NCI-H1436 (cell line): Measurements from ENCODE around the gene PEPD.

Experiments used
- DNase-seq: peaks from one replicate; lab custom pipeline; 2025; lab: John Stamatoyannopoulos, UW

Gene PEPD

GRCh38 chr19:33395561-33396550, 125.7 kb downstream of the PEPD start:
- no peak for DNase-seq

GRCh38 chr19:33394723-33395560, 126.6 kb downstream of the PEPD start:
- DNase-seq, result no peak

GRCh38 chr19:33394006-33394722, 127.4 kb downstream of the PEPD start:
- DNase-seq, result no peak

- no peak for DNase-seq
Measured at GRCh38 chr19:33393286-33394005, 128.1 kb downstream of the PEPD start.

DNA sequence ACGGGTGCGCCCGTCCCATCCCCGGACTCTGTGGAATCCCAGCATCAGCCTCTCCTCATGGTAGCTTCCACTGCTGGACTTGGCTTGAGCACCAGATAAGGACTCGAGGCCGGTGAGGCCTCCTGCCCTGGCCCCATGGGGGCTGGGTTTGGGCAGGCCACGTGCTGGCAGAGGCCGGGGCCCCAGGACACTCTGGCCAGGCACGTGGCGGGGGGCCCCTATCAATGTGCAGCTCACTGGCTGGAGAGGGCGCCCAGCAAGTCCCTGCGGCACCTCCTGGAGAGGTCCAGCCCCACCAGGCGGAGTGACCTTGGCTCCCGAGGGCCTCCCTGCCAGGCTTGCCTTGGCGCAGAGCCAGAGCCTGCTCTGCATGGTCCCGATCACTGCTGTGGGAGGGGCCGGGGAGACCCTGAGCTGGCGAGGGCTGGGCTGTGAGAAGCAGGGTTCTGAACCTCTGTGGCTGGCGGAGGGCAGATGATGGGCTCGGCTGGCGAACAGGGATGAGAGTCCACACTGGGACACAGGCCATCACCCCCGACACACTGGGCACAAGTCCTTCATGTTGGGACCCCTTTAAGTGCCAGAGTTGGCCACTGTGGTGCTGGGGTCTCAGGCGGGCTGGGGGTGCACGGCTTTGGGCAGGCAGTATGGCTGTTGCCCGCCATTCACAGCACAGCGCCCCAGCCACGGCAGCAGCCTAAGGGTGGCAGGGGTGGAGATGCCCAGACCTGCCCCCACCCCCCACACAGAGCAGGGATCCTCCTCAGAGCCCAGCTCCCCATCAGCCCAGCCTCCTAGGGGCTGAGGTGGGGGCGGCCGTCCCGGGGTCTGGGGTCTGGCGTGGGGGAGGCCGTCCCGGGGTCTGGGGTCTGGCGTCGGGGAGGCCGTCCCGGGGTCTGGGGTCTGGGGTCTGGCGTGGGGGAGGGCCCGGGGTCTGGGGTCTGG, 129.0 kb downstream of the PEPD start:
- no peak for DNase-seq

DNA sequence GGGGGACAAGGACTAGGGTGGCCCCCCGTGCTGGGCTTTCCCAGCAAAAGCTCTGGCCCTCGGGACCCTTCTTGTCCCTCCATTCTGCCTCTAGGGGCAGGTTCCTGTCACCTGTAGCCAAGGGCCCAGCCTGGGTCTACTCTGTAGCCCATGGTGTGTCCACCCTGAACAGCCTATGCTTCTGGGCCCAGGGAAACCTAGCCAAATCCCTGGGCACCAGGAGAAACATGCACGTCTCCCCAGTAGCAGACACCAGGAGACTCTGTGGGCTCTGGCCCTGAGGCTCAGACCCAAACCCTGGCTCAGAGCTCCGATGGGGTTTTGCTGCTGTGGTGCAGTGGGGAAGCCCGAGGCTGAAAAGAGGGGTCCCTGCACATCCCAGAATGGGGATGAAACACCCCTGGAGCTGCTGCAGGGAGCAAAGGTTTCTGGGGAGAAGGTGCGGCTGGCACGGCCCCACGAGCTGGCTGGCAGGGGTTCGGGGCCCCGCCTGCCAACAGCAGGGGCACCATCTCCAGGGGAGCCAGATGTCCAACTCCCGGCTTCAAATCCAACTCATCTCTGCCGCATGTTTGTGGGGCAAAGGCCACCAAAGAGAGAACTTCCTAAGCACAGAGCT, 129.9 kb downstream of the PEPD start:
- DNase-seq, result no peak

GRCh38 chr19:33390908-33391630, 130.5 kb downstream of the PEPD start:
- DNase-seq, result no peak

DNA sequence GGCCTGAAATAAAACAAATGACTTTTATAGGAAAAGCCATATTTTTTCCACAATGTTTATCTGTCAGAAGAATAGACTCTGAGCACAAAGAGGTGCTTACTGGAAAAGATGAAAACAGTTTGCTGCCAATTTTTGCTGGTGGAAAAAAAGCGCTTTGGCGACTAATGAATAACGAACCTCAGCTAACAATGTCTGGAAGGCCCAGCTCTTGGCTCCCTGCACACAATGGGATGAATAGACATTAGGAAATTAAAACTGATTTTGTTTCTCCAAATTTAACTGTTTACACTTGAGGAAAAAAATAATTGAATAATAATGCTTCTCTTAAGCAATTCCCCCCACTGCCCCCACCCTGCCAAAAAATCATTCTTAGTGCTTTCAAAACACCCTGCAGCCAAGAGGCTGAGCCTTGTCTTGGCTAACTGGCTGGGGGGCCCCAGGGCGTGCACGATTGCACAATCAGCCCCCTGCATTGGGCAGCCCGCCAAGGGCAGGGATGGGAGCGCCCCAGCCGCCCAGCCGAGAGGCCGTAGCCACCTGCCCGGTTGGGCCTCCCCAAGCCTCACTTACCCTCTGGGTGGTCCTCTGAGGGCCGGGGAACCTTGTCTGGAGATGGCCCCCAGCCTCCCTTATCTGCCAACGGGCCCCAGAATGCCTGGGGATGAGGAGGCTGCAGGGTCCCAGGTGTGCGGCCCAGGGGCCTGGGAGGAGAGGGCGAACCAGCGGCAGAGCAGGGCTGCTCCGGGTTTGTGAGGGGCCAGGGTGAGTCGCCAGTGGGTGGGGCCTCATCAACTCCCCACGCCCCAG, 131.3 kb downstream of the PEPD start:
- no peak for DNase-seq

- DNase-seq, result no peak
Measured at GRCh38 chr19:33389421-33390100, 132.0 kb downstream of the PEPD start.

GRCh38 chr19:33388725-33389420, 132.7 kb downstream of the PEPD start:
- no peak for DNase-seq

DNA sequence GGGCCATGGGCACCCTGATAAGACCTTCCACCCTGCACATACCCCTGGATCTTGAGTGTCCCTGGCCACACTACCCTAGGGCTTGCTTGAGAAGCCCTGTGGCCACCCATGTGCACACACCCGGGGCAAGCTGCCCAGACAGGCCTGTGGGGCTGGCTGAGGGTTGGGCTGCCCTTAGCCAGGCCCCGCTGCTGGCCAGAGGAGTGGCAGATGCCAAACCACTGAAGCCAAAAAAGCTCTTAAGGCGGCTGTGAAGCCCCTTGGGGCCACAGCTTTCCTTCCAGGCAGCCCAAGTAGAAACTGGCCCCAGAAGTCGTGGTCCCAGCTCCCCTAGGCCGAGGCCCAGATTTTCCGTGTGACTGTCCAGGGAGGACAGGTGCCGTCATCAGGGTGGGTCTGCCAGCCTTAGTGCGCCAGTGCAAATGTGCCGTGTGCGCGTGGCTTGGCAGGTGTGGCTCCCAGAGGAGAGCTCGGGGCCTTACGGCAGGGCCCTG, 133.3 kb downstream of the PEPD start:
- no peak for DNase-seq

DNA sequence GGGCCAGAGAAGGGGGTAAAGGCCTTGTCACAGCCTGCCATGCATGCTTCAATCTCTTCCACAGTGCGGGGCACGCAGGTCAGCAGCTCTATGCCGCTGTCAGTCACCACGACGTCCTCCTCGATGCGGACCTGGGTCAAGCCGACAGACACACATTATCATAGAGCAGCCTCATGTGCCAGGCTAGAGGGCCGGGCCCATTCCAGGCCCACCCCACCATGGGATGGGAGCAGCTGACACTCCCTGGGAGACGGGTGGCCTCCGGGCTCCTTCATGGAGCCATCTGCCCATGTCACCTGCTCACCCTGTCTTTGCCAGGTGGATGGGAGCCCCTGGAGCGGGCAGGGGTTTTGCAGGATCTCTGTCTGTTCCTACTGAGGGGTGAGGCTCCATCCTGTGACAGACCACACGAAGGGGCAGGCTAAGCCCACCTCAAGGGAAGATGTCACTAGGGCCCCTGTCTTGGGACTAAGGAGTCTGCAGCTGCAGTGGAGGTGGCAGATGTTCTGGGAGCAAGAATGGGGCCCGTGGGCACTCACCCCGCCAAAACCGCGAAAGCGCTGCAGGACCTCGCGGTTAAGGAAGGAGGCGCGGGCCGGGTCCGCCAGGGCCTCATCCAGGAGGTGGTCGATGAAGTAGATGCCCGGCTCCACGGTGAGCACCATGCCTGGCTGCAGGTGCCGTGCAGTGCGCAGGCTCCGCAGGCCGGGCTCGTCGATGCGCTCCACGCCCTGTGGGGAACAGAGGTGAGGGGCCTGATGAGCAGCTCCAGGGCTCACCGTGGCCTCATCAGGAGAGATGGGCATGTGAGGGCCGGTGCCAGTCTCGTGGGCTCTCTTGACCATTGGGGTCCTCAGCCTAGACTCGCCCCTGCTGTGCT, 134.0 kb downstream of the PEPD start:
- no peak for DNase-seq

DNA sequence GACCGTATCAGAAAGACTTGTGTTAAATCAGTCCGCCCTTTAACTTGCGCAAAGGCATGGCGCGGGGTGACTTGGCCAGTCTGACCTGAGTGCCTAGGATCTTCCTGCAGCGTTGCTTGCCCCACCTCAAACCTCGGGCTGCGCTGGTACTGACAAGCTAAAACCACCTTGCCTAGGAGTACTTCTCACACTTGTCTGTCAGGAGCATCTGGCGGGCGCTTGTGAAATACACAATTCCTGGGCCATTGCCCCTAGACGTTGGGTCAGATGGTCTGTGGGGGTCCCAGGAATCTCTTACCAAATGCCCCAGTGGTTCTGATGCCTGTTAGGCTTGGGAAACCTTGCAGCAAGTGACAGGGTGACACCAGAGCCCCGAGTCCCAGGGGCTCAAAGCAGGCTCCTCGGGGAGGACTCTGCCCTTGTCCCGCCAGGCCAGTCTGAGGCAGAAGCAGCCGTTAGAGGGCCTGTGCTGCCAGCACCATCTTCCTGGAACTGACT, 135.2 kb downstream of the PEPD start:
- DNase-seq, result no peak

- no peak for DNase-seq
Measured at GRCh38 chr19:33385956-33386355, 135.6 kb downstream of the PEPD start.

DNA sequence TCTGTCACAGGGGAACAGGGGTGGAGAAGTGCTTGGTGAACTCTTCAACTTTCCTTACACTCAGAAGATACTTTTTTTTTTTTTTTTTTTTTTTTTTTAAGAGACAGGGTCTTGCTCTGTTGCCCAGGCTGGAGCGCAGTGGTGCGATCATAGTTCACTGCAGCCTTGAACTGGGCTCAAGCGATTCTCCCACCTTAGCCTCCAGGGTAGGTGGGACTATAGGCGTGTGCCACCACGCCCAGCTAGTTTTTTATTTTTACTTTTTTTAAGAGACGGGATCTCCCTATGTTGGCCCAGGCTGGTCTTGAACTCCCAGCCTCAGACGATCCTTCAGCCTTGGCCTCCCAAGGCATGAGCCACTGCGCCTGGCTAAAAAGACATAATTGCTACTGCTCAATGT, 136.6 kb downstream of the PEPD start:
- no peak for DNase-seq
